Measurements from ENCODE around the gene ABCF2.

- TF ChIP-seq POLR2A (IDR thresholded peaks at IDR 0.05) (no peak), CTCF (IDR thresholded peaks at IDR 0.05) (no peak)
These were observed 46.8 kb upstream of the ABCF2 start for GRCh38 chr7:151273651-151274390.
